ENCODE results near the gene CCDC92. TPM values are rescaled to one million over a fixed set of nuclear protein-coding genes. Genes with fewer than 3 reads are reported as not detected.
"Not testable (repeated sequence)": the region's sequence is repeated elsewhere in the genome, so short reads cannot be mapped to it uniquely, and the experiment has no call there.

Gene CCDC92
- polyA plus RNA-seq, 2 donors: 14.0 to 17.5 TPM

DNA sequence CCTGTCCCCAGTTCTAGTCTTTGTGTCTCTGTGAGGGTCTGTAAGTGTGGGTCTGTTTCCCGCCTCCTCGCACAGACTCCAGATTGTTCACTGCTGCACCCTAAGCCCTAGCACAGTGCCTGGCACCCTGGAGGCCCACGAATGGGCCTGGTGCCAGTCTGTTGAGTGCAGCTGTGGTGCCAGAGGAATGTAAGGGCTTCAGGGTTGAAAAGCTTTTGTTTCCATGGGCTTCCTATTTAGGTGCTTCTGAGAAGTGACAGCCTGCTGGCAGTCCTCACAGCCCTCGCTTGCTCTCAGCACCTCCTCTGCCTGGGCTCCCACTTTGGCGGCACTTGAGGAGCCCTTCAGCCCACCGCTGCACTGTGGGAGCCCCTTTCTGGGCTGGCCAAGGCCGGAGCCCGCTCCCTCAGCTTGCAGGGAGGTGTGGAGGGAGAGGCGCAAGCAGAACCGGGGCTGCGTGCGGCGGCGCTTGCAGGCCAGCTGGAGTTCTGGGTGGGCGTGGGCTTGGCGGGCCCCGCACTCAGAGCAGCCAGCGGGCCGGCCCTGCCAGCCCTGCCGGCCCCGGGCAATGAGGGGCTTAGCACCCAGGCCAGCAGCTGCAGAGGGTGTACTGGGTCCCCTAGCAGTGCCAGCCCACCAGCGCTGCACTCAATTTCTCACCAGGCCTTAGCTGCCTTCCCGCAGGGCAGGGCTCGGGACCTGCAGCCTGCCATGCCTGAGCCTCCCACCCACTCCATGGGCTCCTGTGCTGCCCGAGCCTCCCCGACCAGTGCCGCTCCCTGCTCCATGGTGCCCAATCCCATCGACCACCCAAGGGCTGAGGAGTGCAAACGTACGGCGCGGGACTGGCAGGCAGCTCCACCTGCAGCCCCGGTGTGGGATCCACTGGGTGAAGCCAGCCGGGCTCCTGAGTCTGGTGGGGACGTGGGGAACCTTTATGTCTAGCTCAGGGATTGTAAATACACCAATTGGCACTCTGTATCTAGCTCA is 25.8 kb downstream of the CCDC92 start:
- H3K4me3 ChIP-seq (ENCODE audit: low read depth in 1 of 2, low read length in 2 of 2); H3K27me3 ChIP-seq (ENCODE audit: control insufficient read depth in 1 of 2, insufficient read depth in 2 of 2, low read length in 2 of 2); H3K36me3 ChIP-seq (ENCODE audit: control insufficient read depth in 2 of 2, insufficient read depth in 2 of 2, low read length in 1 of 2); H3K27ac ChIP-seq (ENCODE audit: low read depth in 2 of 2, low read length in 1 of 2); H3K4me1 ChIP-seq (ENCODE audit: control insufficient read depth in 2 of 2, insufficient read depth in 2 of 2, low read length in 1 of 2); H3K9me3 ChIP-seq (ENCODE audit: control insufficient read depth in 2 of 2, insufficient read depth in 1 of 2, low read depth in 1 of 2, low read length in 1 of 2): not testable (repeated sequence)
- 91 to 93% methylated on average over 29 to 34 of the region's 35 CpGs for WGBS, 2 donors

DNA sequence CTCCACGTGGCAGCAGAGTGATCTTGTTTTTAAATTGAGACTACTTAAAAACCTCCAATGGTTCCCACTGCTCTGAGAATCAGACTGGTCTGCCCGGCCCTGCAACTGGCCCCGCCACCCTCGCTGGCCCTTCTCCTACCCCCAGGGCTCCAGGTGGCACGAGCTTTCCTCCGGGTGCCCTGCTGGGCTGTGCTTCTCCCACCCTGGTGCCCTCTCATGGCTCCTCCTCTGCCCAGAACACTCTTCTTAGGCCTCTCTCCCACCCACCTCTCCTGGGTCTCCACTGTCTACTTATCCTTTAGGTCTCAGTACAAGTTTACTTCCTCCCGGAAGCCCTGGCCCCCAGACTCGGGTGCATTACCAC is 26.5 kb downstream of the CCDC92 start:
- Histone ChIP-seq H3K4me3 (ENCODE audit: low read depth in 1 of 2, low read length in 2 of 2) (no peak overlapping the region), H3K9me3 (ENCODE audit: control insufficient read depth in 2 of 2, insufficient read depth in 1 of 2, low read depth in 1 of 2, low read length in 1 of 2) (no peaks in the 10 kb centered on the region), H3K36me3 (ENCODE audit: control insufficient read depth in 2 of 2, insufficient read depth in 2 of 2, low read length in 1 of 2) (peaks cover 0 to 7% of the 10 kb centered on the region in 2 donors), H3K27ac (ENCODE audit: low read depth in 2 of 2, low read length in 1 of 2) (no peak overlapping the region), H3K27me3 (ENCODE audit: control insufficient read depth in 1 of 2, insufficient read depth in 2 of 2, low read length in 2 of 2) (no peaks in the 10 kb centered on the region), H3K4me1 (ENCODE audit: control insufficient read depth in 2 of 2, insufficient read depth in 2 of 2, low read length in 1 of 2) (no peaks in the 10 kb centered on the region)
- 75 to 78% methylated on average over 8 of the region's 8 CpGs for WGBS, 2 donors

DNA sequence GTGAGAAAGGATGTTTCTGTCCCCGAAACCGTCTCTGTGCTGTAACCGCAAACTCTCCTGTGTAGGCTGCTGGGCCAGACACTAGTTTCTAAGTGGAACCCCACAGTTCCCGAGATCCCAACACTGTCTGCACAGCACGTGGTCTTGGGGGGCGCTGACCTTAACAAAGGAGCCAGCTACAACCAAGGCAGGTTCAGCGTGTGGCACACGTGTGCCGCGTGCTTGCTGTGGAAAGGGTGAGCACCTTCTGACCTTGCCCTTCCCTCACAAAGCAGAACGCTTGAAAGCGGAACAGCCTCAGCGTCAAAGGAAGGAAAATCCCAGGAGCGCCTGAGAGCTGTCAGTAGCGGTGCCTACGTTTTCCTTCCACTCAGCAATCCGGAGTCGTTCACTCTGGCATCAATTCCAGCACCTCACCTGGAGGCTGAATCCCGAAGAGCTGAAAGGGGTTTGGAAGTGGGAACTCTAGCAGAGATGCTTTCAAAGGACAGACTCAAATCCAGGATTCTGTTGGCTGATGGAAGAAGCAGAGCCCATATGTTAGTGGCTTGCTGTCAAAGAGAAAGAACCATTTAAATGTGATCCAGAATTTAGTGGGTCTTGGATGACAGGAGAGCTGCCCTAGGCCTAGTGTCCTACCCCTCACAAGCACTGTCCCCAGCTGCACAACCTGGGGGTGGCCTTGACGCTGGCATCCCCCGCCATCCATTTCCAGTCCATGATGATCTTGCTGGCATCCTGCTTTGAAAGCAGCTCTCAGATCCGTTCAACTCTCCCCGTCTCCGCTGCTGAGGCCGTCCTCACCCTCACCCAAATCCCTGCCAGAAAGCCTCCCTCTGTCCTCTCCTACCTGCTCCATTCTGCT is 27.1 kb downstream of the CCDC92 start:
- Histone ChIP-seq H3K4me3 (ENCODE audit: low read depth in 1 of 2, low read length in 2 of 2) (no peak overlapping the region), H3K36me3 (ENCODE audit: control insufficient read depth in 2 of 2, insufficient read depth in 2 of 2, low read length in 1 of 2) (peaks cover 0 to 7% of the 10 kb centered on the region in 2 donors), H3K27ac (ENCODE audit: low read depth in 2 of 2, low read length in 1 of 2) (no peak overlapping the region), H3K4me1 (ENCODE audit: control insufficient read depth in 2 of 2, insufficient read depth in 2 of 2, low read length in 1 of 2) (no peaks in the 10 kb centered on the region), H3K27me3 (ENCODE audit: control insufficient read depth in 1 of 2, insufficient read depth in 2 of 2, low read length in 2 of 2) (no peaks in the 10 kb centered on the region), H3K9me3 (ENCODE audit: control insufficient read depth in 2 of 2, insufficient read depth in 1 of 2, low read depth in 1 of 2, low read length in 1 of 2) (no peaks in the 10 kb centered on the region)
- 88% methylated on average over 25 of the region's 25 CpGs for WGBS, 2 donors

DNA sequence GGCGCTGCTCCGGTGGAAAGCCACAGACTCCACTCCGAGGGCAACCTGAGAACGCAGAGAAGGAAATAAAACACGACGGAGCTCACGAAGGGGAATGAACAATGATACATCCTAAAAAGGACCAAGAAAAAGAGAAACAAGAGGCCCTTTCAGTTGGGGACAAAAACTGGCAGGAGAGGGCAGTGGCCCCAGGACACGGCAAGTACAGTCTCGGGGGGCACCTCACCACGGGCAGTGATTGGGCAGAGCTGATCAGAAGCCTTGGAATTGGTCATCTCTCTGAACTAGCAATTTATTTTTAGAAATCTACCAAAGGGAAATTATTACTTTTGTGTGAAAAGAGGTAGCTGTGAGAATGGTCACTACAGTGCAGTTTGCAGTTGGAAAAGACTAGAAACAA is 27.9 kb downstream of the CCDC92 start:
- Histone ChIP-seq H3K27ac (ENCODE audit: low read depth in 2 of 2, low read length in 1 of 2) (no peak overlapping the region), H3K4me3 (ENCODE audit: low read depth in 1 of 2, low read length in 2 of 2) (no peak overlapping the region), H3K27me3 (ENCODE audit: control insufficient read depth in 1 of 2, insufficient read depth in 2 of 2, low read length in 2 of 2) (no peaks in the 10 kb centered on the region), H3K36me3 (ENCODE audit: control insufficient read depth in 2 of 2, insufficient read depth in 2 of 2, low read length in 1 of 2) (peaks cover 0 to 13% of the 10 kb centered on the region in 2 donors), H3K4me1 (ENCODE audit: control insufficient read depth in 2 of 2, insufficient read depth in 2 of 2, low read length in 1 of 2) (no peaks in the 10 kb centered on the region), H3K9me3 (ENCODE audit: control insufficient read depth in 2 of 2, insufficient read depth in 1 of 2, low read depth in 1 of 2, low read length in 1 of 2) (no peaks in the 10 kb centered on the region)
- 84 to 89% methylated on average over 10 of the region's 10 CpGs for WGBS, 2 donors

DNA sequence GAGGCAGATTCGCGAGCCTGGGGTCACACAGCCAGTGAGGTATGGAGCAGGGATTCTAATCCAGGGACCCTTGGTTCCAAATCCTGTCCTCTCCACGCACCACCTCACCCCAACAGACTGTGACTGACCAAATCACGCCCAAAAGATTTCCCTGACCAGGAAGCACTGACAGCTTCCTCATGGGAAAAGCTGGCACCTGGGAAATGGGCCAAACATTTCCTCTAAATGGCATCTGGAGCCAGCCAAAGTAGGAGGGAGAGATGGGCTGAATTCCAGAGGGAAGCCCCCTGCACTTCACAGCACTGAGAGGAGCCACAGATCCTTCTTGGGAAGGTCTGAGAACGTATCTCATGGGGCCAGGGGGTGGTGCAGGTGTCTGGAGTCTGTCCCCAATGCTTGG is 28.8 kb downstream of the CCDC92 start:
- H3K9me3 ChIP-seq (ENCODE audit: control insufficient read depth in 2 of 2, insufficient read depth in 1 of 2, low read depth in 1 of 2, low read length in 1 of 2): no peaks in the 10 kb centered on the region
- no peak overlapping the region for H3K4me3 ChIP-seq (ENCODE audit: low read depth in 1 of 2, low read length in 2 of 2)
- 84 to 89% methylated on average over 5 of the region's 5 CpGs for WGBS, 2 donors
- no peak overlapping the region for H3K27ac ChIP-seq (ENCODE audit: low read depth in 2 of 2, low read length in 1 of 2)
- no peaks in the 10 kb centered on the region for H3K4me1 ChIP-seq (ENCODE audit: control insufficient read depth in 2 of 2, insufficient read depth in 2 of 2, low read length in 1 of 2)
- H3K36me3 ChIP-seq (ENCODE audit: control insufficient read depth in 2 of 2, insufficient read depth in 2 of 2, low read length in 1 of 2): peaks cover 0 to 13% of the 10 kb centered on the region in 2 donors
- no peaks in the 10 kb centered on the region for H3K27me3 ChIP-seq (ENCODE audit: control insufficient read depth in 1 of 2, insufficient read depth in 2 of 2, low read length in 2 of 2)

DNA sequence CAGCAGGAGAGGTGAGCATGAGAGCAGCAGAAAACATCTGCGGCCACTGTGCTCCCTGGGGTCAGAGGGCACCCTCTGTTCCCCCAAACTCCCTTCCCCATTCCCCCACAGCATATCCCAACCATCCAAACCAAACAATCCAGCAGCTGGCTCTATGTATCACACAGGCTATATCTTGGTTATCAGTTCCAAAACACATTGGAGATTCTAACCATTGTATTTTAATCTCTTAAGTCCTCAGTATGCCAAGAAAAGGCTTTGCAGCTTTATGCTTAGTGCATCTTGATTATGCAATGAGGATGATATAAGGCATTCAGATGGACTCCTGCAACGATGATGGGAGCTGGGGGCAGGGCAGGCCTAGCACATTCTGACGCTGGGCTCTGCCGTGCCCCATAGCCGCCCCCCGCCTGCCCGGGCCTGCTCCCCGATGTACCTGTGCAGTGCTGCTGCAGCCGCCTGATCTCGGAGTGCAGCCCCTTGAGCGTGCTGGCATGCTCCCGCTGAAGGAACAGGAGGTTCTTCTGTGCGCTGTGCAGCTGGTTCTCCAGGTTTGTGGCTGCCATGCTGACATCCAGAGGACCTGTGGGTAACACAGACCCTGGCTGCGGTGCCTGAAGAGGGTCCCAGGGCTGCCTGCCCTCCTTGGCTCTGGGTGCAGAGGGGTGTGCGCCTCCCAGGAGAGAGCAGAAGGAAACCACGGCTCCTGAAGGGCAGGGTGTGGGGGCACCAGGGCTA is 29.6 kb downstream of the CCDC92 start:
- 92 to 93% methylated on average over 16 of the region's 16 CpGs for WGBS, 2 donors
- no peak overlapping the region for H3K27ac ChIP-seq (ENCODE audit: low read depth in 2 of 2, low read length in 1 of 2)
- peaks cover 0 to 13% of the 10 kb centered on the region in 2 donors for H3K36me3 ChIP-seq (ENCODE audit: control insufficient read depth in 2 of 2, insufficient read depth in 2 of 2, low read length in 1 of 2)
- no peaks in the 10 kb centered on the region for H3K9me3 ChIP-seq (ENCODE audit: control insufficient read depth in 2 of 2, insufficient read depth in 1 of 2, low read depth in 1 of 2, low read length in 1 of 2)
- no peaks in the 10 kb centered on the region for H3K27me3 ChIP-seq (ENCODE audit: control insufficient read depth in 1 of 2, insufficient read depth in 2 of 2, low read length in 2 of 2)
- no peak overlapping the region for H3K4me3 ChIP-seq (ENCODE audit: low read depth in 1 of 2, low read length in 2 of 2)
- H3K4me1 ChIP-seq (ENCODE audit: control insufficient read depth in 2 of 2, insufficient read depth in 2 of 2, low read length in 1 of 2): no peaks in the 10 kb centered on the region

DNA sequence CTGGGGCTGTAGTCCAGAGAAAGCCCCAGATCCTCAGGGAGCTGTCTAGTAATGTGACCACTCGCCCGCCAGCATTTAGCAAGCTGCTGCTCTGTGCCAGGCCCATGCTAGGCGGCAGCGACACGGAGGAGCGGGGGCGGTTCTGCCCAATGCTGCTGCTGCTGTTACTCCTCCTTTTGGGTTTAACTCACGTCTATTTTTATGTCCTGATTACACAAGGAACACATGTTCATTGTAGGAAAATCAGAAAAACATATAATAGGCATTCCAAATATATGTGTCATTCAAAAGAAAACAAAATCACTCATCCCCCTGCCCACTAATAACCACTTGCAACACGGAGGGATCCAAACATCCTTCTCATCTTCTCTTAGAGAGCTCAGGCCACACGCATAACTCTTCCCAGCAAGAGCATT is 30.4 kb downstream of the CCDC92 start:
- Histone ChIP-seq H3K9me3 (ENCODE audit: control insufficient read depth in 2 of 2, insufficient read depth in 1 of 2, low read depth in 1 of 2, low read length in 1 of 2) (no peaks in the 10 kb centered on the region), H3K27me3 (ENCODE audit: control insufficient read depth in 1 of 2, insufficient read depth in 2 of 2, low read length in 2 of 2) (no peaks in the 10 kb centered on the region), H3K4me3 (ENCODE audit: low read depth in 1 of 2, low read length in 2 of 2) (no peak overlapping the region), H3K4me1 (ENCODE audit: control insufficient read depth in 2 of 2, insufficient read depth in 2 of 2, low read length in 1 of 2) (no peaks in the 10 kb centered on the region), H3K36me3 (ENCODE audit: control insufficient read depth in 2 of 2, insufficient read depth in 2 of 2, low read length in 1 of 2) (peaks cover 0 to 16% of the 10 kb centered on the region in 2 donors), H3K27ac (ENCODE audit: low read depth in 2 of 2, low read length in 1 of 2) (no peak overlapping the region)
- WGBS, 2 donors: 93 to 95% methylated on average over 10 of the region's 10 CpGs

DNA sequence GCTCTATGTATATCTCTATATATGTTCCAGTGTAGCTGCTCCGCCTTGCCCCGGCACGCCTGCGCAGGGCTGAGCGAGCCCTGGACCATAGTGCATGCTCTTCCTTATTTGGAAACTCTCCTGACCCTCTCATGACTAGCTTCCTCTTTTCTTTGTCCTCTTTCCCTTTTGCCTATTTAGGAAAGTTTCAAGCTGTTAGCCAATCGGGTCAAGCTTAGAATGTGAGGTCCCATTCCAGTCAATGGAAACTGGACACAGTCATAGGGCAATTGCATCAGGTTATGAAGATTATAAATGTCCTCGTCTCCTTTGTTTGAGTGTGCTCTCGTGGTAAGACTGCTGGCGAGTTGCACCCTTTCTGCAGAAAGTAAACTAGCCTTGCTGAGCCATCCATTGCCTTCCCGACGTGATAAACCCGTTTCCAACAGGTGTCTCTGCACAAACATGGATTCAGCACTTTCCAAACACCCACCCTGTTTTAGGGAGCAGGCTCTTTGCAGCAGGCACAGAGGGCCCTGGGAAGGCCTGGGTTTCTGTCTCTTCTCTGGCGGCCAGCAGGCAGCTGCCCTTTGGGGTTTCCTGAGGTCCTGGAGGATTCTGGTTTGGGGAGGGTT is 30.9 kb downstream of the CCDC92 start:
- H3K36me3 ChIP-seq (ENCODE audit: control insufficient read depth in 2 of 2, insufficient read depth in 2 of 2, low read length in 1 of 2): peaks cover 0 to 19% of the 10 kb centered on the region in 2 donors
- H3K27ac ChIP-seq (ENCODE audit: low read depth in 2 of 2, low read length in 1 of 2): no peak overlapping the region
- H3K27me3 ChIP-seq (ENCODE audit: control insufficient read depth in 1 of 2, insufficient read depth in 2 of 2, low read length in 2 of 2): no peaks in the 10 kb centered on the region
- no peak overlapping the region for H3K4me3 ChIP-seq (ENCODE audit: low read depth in 1 of 2, low read length in 2 of 2)
- WGBS, 2 donors: 91 to 93% methylated on average over 13 of the region's 13 CpGs
- H3K4me1 ChIP-seq (ENCODE audit: control insufficient read depth in 2 of 2, insufficient read depth in 2 of 2, low read length in 1 of 2): peaks cover 0 to 2% of the 10 kb centered on the region in 2 donors
- no peaks in the 10 kb centered on the region for H3K9me3 ChIP-seq (ENCODE audit: control insufficient read depth in 2 of 2, insufficient read depth in 1 of 2, low read depth in 1 of 2, low read length in 1 of 2)

DNA sequence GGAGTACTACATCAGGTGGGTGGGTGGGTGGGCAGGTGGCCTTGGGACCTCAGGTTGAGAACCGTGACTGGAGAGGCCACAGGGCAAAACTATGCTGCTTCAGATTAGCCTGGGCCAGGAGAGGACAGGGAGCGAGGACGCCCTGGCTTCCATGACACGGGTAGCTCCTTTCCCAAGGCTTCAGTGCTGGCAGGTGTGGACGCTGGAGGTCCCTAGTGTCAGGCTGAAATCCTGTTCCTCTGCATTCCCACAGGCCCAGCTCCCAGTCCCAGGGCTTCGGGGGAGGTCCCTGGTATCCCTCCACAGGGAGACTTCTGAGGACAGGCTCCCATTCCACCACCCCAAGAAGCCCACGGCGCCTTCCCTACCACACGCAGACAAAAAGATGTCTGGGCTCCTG is 31.6 kb downstream of the CCDC92 start:
- no peaks in the 10 kb centered on the region for H3K9me3 ChIP-seq (ENCODE audit: control insufficient read depth in 2 of 2, insufficient read depth in 1 of 2, low read depth in 1 of 2, low read length in 1 of 2)
- 94 to 96% methylated on average over 9 of the region's 9 CpGs for whole genome bisulfite sequencing, 2 donors
- no peak overlapping the region for H3K27ac ChIP-seq (ENCODE audit: low read depth in 2 of 2, low read length in 1 of 2)
- H3K36me3 ChIP-seq (ENCODE audit: control insufficient read depth in 2 of 2, insufficient read depth in 2 of 2, low read length in 1 of 2): peaks cover 0 to 24% of the 10 kb centered on the region in 2 donors
- H3K4me1 ChIP-seq (ENCODE audit: control insufficient read depth in 2 of 2, insufficient read depth in 2 of 2, low read length in 1 of 2): peaks cover 0 to 2% of the 10 kb centered on the region in 2 donors
- no peaks in the 10 kb centered on the region for H3K27me3 ChIP-seq (ENCODE audit: control insufficient read depth in 1 of 2, insufficient read depth in 2 of 2, low read length in 2 of 2)
- no peak overlapping the region for H3K4me3 ChIP-seq (ENCODE audit: low read depth in 1 of 2, low read length in 2 of 2)
